Right cardiac atrium (tissue), 5 donors: ENCODE data around the gene ZNF609. TPM values are rescaled to one million over a fixed set of nuclear protein-coding genes. Genes with fewer than 3 reads are reported as not detected.
A peak's percentile ranks its signal among the peaks of the same experiment; 100 is the strongest.

ENCODE experiments used
- ATAC-seq, 2 donors: fragments of 200-7000 bp; cut with Tn5 transposase; one replicate each; pipeline versions ENCODE4 v1.8.0 to v1.9.1; 2020; ENCODE audit warnings: moderate library complexity in 2 of 2, mild to moderate bottlenecking in 1 of 2
- DNase-seq, 3 donors: peaks; one replicate each; pipeline ENCODE4 v3.0.0-alpha.2; 2020
- H3K27ac ChIP-seq: one replicate; pipeline ENCODE4 v1.5.1; 2013; ENCODE audit warnings: mild to moderate bottlenecking, low read length, control low read depth, moderate library complexity
- H3K27me3 ChIP-seq: one replicate; pipeline ENCODE4 v1.6.1; 2013; ENCODE audit not compliant: control insufficient read depth, insufficient read depth
- H3K4me1 ChIP-seq: one replicate; pipeline ENCODE4 v1.6.1; 2013; ENCODE audit warnings: low read length; ENCODE audit not compliant: control insufficient read depth, insufficient read depth
- H3K4me3 ChIP-seq: one replicate; pipeline ENCODE4 v1.5.1; 2013; ENCODE audit warnings: low read length, control low read depth
- H3K9me3 ChIP-seq: one replicate; pipeline ENCODE4 v1.6.1; 2013; ENCODE audit warnings: low read length; ENCODE audit not compliant: control insufficient read depth
- WGBS: extraction: QIAGEN DNeasy Blood & Tissue Kit; methylation state at CpG from one replicate; pipeline ENCODE4 v1.1.7; 2013; 5-methylcytosine and 5-hydroxymethylcytosine counted together
- intact Hi-C, 4 donors: fragments of 100-400 bp; cut with DNase I; formaldehyde crosslinking; loops; one replicate each; pipeline versions ENCODE4 v1.11.0 to v1.14.0; 2022 to 2023
- polyA plus RNA-seq: library from polyadenylated mRNA; stranded (reverse); fragments of 200-250 nt; gene quantifications from one replicate; pipeline ENCODE4 v1.2.3, GENCODE V29; 2013
- total RNA-seq, 4 donors: library from RNA; stranded (reverse); fragmentation: NEBNext Ultra II Directional; extraction: Animal tissue kit (Norgen Biotek cat#: 25700); gene quantifications; one replicate each; pipeline ENCODE4 v1.2.1, GENCODE V29; 2021
- donor health status: healthy with polysubstance abuse.
- donor health status: DM: no; HTN: yes; CAD: no.
- donor health status: DM: no; HTN: no; CAD: no.
- donor health status: DM: no; HTN: yes; CAD: no; lungs with severe emphysema.
- donor health status: DM: yes; HTN: yes; CAD: no.

ZNF609 gene
- total and polyA plus RNA-seq, 5 donors, result 8.4 to 23.9 (median 22.6) TPM

DNA sequence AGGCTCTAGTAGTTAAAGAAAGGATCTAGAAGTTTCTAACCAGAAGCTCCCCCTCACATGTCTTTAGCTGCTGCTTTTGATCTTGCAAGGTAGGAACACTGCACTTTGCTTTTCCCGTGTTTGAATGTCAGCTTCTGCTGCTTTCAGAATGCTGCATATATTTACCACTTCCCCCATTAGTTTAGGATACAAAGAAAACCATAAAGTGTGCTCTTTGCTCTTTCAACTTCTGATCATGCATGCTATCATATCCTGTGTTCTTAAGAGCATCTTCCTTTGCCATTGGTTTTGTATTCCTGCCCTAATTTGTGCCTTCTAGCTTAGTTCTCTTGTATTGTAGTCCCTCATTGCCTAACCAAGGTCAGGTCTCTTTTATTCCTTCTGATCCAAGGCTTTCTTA is 43.3 kb downstream of the ZNF609 start:
- intact Hi-C loops, result no loop called here
- WGBS, result 33% methylated on average over 1 of the region's 1 CpG
- Histone ChIP-seq H3K4me3 (no peak overlapping the region), H3K9me3 (no peaks in the 10 kb centered on the region), H3K27ac (no peak overlapping the region), H3K27me3 (no peaks in the 10 kb centered on the region), H3K4me1 (peaks cover 19% of the 10 kb centered on the region)
- DNase-seq (no peak), ATAC-seq (no peak)

DNA sequence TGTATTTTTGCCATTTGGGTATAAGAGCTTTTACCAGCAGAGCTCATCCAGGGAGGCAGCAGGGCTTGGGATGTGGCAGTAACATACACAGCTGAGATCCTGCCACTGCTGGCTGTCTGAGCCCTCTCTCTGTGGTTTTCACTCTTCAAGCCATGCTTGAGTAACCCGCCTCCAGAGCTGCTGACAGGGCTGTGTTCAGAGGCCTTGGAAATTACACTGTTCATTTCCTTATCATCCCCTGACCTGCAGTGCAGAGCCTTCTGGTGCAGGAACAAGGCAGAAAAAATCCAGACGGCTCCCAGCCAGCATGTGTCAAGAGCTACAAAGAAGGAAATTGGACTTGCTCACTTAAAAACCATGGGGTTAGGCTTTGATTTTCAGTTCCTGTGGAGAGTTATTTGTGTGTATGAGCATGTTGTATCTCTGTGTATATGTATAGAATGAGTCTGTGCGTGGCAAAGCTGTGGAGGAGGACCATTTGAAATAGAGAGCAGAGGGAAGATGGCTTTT is 47.0 kb downstream of the ZNF609 start:
- intact Hi-C loops, result no loop called here
- peak; percentile 72 to 91 (median 85) for DNase-seq
- no peaks in the 10 kb centered on the region for H3K27me3 ChIP-seq
- H3K9me3 ChIP-seq, result no peaks in the 10 kb centered on the region
- 19% methylated on average over 3 of the region's 3 CpGs for WGBS
- H3K4me1 ChIP-seq, result peaks cover 11% of the 10 kb centered on the region
- H3K27ac ChIP-seq, result no peak overlapping the region
- ATAC-seq, result peak; percentile 97 to 98
- no peak overlapping the region for H3K4me3 ChIP-seq

DNA sequence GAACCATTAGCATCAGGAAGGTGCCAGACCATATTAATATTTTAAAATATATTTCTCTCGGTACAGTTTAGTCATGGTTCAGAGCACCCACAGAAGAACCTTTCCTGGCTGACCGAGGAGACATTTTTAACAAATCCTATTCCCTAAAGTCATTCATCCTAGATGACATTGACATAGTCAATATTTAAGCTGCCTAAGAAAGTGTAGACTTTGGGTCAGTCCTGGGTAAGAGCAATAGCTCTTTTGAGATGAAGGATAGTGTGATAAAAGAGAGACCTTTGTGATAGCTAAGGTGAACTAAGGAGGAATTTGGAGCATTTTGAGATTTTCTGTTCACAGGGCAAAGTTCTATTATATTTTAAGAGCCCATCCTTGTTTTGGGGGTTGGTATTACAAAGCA is 47.5 kb downstream of the ZNF609 start:
- 57% methylated on average over 2 of the region's 2 CpGs for WGBS
- DNase-seq (no peak), ATAC-seq (no peak)
- intact Hi-C loops, result no loop called here
- Histone ChIP-seq H3K4me3 (no peak overlapping the region), H3K4me1 (peaks cover 8% of the 10 kb centered on the region), H3K27ac (no peak overlapping the region), H3K27me3 (no peaks in the 10 kb centered on the region), H3K9me3 (no peaks in the 10 kb centered on the region)

DNA sequence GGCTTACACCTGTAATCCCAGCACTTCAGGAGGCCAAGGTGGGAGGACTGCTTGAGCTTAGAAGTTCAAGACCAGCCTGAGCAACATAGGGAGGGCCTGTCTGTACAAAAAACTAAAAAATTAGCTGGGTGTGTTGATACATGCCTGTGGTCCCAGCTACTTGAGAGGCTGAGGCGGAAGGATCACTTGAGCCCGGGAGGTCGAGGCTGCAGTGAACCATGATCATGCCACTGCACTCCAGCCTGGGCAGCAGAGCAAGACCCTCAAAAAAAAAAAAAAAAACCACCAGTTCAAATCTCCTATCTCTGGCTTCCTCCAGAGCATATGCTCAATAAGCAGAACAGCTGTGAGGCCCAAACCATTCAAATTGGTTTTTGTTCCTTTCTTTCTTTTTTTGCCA is 53.4 kb downstream of the ZNF609 start:
- H3K4me3 ChIP-seq, result no peak overlapping the region
- H3K27me3 ChIP-seq, result no peaks in the 10 kb centered on the region
- no peaks in the 10 kb centered on the region for H3K9me3 ChIP-seq
- intact Hi-C loops, result loop anchor here in 1 of 4 donors (10.0 kb wide), 1 partner anchor 329 kb away; no protein-coding TSS in a partner anchor
- ATAC-seq, result no peak
- DNase-seq, result no peak
- peaks cover 5% of the 10 kb centered on the region for H3K4me1 ChIP-seq
- no peak overlapping the region for H3K27ac ChIP-seq
- WGBS, result 97% methylated on average over 3 of the region's 3 CpGs

DNA sequence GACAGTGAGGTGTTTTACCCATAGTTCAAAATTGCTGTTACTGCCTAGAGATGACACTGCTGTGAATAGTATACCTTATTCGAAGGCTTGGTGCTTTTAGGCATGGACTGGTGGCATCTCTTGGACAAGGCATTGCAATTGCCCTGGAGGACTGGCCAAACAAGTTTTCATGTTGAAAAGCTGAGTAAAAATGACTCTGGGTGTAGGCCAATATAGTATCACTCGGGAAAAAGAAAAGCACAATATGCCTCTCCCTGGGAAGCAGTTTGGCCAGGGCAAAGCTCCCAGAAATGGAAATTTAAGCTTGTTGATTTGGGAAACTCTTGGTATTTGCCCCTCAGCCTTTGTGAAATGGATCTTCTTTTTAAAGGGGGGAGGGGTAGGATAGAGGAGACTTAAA is 54.8 kb downstream of the ZNF609 start:
- peaks cover 5% of the 10 kb centered on the region for H3K4me1 ChIP-seq
- 66% methylated on average over 2 of the region's 2 CpGs for WGBS
- ATAC-seq, result peak in 1 of 2 donors; percentile 36
- H3K9me3 ChIP-seq, result no peaks in the 10 kb centered on the region
- DNase-seq, result no peak
- H3K27me3 ChIP-seq, result no peaks in the 10 kb centered on the region
- H3K27ac ChIP-seq, result no peak overlapping the region
- no peak overlapping the region for H3K4me3 ChIP-seq
- intact Hi-C loops, result loop anchor here in 1 of 4 donors (10.0 kb wide), 1 partner anchor 330 kb away; no protein-coding TSS in a partner anchor

DNA sequence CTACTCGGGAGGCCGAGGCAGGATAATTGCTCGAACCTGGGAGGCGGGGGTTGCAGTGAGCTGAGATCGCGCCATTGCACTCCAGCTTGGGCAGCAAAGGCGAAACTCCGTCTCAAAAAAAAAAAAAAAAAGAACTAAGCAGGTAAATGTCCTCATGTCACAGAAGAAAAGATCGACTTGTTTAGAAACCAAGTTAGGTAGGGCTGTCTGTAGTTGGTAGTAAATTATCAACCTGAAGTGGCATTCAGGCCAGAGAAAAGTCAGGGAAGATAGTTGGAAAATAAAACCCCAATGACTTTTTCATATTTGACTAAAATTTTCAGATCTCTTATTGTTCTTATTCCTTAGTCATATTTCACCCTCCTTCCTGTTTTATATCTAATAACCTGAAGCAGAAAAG is 55.4 kb downstream of the ZNF609 start:
- H3K27me3 ChIP-seq, result no peaks in the 10 kb centered on the region
- WGBS, result 98% methylated on average over 9 of the region's 9 CpGs
- no peak overlapping the region for H3K4me3 ChIP-seq
- no peaks in the 10 kb centered on the region for H3K9me3 ChIP-seq
- DNase-seq (no peak), ATAC-seq (no peak)
- intact Hi-C loops, result loop anchor here in 1 of 4 donors (10.0 kb wide), 1 partner anchor 331 kb away; no protein-coding TSS in a partner anchor
- no peak overlapping the region for H3K27ac ChIP-seq
- peaks cover 5% of the 10 kb centered on the region for H3K4me1 ChIP-seq

DNA sequence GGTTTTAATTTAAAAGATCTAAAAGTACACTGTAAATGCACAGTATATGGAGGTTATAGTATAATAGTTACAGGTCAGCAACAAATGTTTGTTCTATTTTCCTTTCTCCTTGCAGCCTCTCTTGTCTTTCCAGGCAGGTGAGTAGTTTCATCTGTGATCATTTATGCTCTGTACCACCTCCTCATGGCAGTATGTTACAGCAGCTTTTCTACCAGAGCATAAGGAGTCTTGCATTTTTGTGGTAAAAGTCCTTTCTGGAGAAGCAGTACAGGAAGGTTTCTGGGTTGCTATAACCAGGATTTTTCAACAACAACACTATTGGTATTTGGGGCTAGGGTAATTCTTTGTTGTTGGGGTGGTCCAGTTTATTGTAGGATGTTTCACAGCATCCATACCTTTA is 59.5 kb downstream of the ZNF609 start:
- H3K9me3 ChIP-seq, result no peaks in the 10 kb centered on the region
- intact Hi-C loops, result loop anchor here in 1 of 4 donors (10.0 kb wide), 1 partner anchor 335 kb away; no protein-coding TSS in a partner anchor
- no peak overlapping the region for H3K27ac ChIP-seq
- peaks cover 11% of the 10 kb centered on the region for H3K4me1 ChIP-seq
- ATAC-seq (no peak), DNase-seq (no peak)
- no peaks in the 10 kb centered on the region for H3K27me3 ChIP-seq
- H3K4me3 ChIP-seq, result no peak overlapping the region

DNA sequence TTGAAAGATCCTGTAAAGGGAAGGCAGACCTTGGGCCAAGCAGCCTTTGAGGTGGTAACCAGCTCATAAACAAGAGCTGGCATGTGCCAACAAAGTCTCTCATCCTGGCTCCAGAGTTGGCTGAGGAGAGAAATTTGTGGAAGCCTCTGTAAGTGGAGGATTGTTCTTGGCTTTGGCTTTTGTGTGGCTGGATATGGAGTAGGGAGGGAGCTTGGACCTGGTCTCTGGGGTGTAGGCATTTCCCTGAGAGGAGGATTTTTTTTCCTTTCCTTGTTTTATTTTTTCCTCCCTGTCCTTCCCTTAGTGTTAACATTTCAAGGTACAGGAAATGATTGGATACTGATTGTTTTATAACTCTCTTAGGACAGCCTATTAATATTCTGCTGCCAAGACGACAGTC is 60.8 kb downstream of the ZNF609 start:
- DNase-seq (no peak), ATAC-seq (peak; percentile 75)
- intact Hi-C loops, result no loop called here
- peak overlapping the region; percentile 7 for H3K27ac ChIP-seq
- no peaks in the 10 kb centered on the region for H3K27me3 ChIP-seq
- 29% methylated on average over 1 of the region's 1 CpG for WGBS
- H3K9me3 ChIP-seq, result no peaks in the 10 kb centered on the region
- no peak overlapping the region for H3K4me3 ChIP-seq
- H3K4me1 ChIP-seq, result peaks cover 11% of the 10 kb centered on the region

DNA sequence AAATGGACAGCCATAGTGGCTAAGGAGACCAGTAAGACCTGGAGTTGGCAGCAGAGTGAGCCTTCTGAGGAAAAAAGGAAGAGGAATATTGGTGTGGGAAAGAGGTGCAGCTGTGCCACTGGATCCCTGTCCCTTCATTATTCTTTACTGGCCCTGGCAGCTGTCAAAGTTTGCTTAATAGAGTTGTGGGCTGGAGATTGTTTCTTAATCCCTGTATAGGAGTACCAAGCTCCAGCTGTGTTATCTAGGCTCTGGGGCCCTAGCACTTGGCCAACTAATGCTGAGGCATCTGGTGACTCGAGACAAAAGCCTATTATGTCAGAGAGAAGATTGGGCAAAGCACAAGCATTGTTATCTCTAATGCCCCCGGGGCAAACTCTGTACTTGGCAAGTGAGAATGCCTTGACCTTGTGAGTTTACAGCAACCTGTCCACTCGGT is 61.4 kb downstream of the ZNF609 start:
- peak; percentile 67 to 85 (median 68) for DNase-seq
- no peaks in the 10 kb centered on the region for H3K27me3 ChIP-seq
- no peak overlapping the region for H3K4me3 ChIP-seq
- WGBS, result 12% methylated on average over 3 of the region's 3 CpGs
- peak; percentile 94 to 95 for ATAC-seq
- intact Hi-C loops, result no loop called here
- peaks cover 13% of the 10 kb centered on the region for H3K4me1 ChIP-seq
- H3K9me3 ChIP-seq, result no peaks in the 10 kb centered on the region
- H3K27ac ChIP-seq, result peak overlapping the region; percentile 30

DNA sequence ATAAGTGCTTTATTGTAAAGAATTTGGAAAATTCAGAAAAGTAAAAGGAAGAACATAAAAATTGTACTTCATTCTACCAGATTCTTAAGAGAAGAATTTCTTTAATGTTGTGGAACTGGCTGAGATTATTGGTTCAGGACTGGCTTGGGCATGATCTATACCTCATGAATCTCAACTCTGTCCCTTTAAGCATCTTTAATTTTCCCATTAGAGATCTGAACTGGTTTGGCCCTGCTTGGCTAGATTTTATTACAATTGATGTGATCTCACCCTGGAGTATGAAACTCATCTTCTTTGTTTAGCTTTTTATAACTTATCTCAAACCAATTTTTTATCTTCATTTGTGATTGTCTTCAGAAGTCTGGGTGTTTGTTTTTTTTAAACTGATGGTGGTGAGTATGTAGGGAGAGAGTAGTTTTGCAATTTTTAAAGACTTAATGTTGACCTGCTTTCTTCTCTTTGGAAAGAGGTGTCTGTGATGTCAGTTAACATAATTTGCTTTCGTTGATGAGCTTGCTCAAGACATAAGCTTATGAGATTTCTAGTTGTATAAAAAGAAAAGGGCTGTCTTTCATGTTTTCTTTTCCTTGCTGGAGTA is 61.9 kb downstream of the ZNF609 start:
- Histone ChIP-seq H3K9me3 (no peaks in the 10 kb centered on the region), H3K27me3 (no peaks in the 10 kb centered on the region), H3K4me3 (no peak overlapping the region), H3K27ac (no peak overlapping the region), H3K4me1 (peaks cover 13% of the 10 kb centered on the region)
- no peak for DNase-seq
- peak in 1 of 2 donors; percentile 25 for ATAC-seq
- WGBS, result 35% methylated on average over 1 of the region's 1 CpG
- intact Hi-C loops, result no loop called here

DNA sequence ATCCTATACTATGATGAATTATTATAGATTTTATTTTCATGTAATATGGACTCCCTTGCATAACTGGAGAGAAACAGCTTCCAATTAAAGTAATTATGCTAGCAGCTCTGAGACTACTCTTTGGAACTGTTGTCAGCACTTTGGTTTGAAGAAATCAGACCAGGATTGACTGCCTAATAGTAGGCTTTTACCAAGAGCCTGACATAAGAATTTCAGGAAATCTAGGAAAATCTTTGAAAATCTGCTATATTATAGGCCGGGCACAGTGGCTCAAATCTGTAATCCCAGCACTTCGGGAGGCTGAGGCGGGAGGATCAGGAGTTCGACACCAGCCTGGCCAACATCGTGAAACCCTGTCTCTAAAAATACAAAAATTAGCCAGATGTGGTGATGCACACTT is 62.9 kb downstream of the ZNF609 start:
- peaks cover 13% of the 10 kb centered on the region for H3K4me1 ChIP-seq
- intact Hi-C loops, result no loop called here
- H3K9me3 ChIP-seq, result no peaks in the 10 kb centered on the region
- H3K27me3 ChIP-seq, result no peaks in the 10 kb centered on the region
- ATAC-seq, result no peak
- no peak overlapping the region for H3K27ac ChIP-seq
- H3K4me3 ChIP-seq, result no peak overlapping the region
- 97% methylated on average over 5 of the region's 5 CpGs for WGBS
- no peak for DNase-seq
